ENCODE results near the gene NAA25. TPM values are rescaled to one million over a fixed set of nuclear protein-coding genes. Genes with fewer than 3 reads are reported as not detected.

The NAA25 gene
- total RNA-seq, 1 donor: 28.0 TPM

Small RNA genes lying within 50 kb of the gene (small RNA-seq; reads per million reads assigned to genes)
- gene AC004024.1 (not detected), gene MIR3657 (not detected), gene RF00019 (not detected)

Other genes starting within 250 kb of the NAA25 start
- 2.3 and 20.4 TPM in 2 replicates for gene TMEM116, start 95.6 kb downstream of the NAA25 start, total RNA-seq (ENCODE audit: low replicate concordance)
- 56.0 and 77.7 TPM in 2 replicates for gene ERP29, start 95.4 kb downstream of the NAA25 start, total RNA-seq (ENCODE audit: low replicate concordance)
- gene TRAFD1, start 16.8 kb upstream of the NAA25 start, total RNA-seq (ENCODE audit: low replicate concordance): 36.5 and 158 TPM in 2 replicates

Measured in fibroblast of the aortic adventitia (primary cell).